Ovary (tissue), 3 donors: ENCODE measurements around the gene WDFY1.

Source experiments
- EP300 ChIP-seq: sonication (generic); formaldehyde crosslinking; IDR thresholded peaks from one replicate; pipeline ENCODE4 v1.6.1; 2017; ENCODE audit warnings: antibody characterized with exemption
- POLR2A ChIP-seq: fragments of 450-650 bp; IDR thresholded peaks from one replicate; pipeline ENCODE4 v1.6.1; 2017; ENCODE audit warnings: antibody characterized with exemption, mild to moderate bottlenecking, moderate library complexity
- TF ChIP-seq, protein P1 (sequence below), 3 donors: fragments of 450-650 bp in 2 of 3; fragments of 200-600 bp in 1 of 3; IDR thresholded peaks; one replicate each; pipeline versions ENCODE4 v1.5.1 to v1.8.0; 2016 to 2022; ENCODE audit warnings: antibody characterized with exemption in 3 of 3, mild to moderate bottlenecking in 1 of 3
- donor health status: DM: no; HTN: no; CAD: no.

- TF ChIP-seq EP300 (no peak), POLR2A (no peak)
- TF ChIP-seq, protein P1, sequence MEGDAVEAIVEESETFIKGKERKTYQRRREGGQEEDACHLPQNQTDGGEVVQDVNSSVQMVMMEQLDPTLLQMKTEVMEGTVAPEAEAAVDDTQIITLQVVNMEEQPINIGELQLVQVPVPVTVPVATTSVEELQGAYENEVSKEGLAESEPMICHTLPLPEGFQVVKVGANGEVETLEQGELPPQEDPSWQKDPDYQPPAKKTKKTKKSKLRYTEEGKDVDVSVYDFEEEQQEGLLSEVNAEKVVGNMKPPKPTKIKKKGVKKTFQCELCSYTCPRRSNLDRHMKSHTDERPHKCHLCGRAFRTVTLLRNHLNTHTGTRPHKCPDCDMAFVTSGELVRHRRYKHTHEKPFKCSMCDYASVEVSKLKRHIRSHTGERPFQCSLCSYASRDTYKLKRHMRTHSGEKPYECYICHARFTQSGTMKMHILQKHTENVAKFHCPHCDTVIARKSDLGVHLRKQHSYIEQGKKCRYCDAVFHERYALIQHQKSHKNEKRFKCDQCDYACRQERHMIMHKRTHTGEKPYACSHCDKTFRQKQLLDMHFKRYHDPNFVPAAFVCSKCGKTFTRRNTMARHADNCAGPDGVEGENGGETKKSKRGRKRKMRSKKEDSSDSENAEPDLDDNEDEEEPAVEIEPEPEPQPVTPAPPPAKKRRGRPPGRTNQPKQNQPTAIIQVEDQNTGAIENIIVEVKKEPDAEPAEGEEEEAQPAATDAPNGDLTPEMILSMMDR (IDR thresholded peaks at IDR 0.05) = no peak
Observed at GRCh38 chr2:223991611-223992010, 46.5 kb upstream of the WDFY1 start.
